H7 (cell line): ENCODE measurements around the gene ARL11. TPM values are rescaled to one million over a fixed set of nuclear protein-coding genes. Genes with fewer than 3 reads are reported as not detected.
A peak's percentile ranks its signal among the peaks of the same experiment; 100 is the strongest.

ENCODE experiments used
- DNase-seq: peaks from one replicate; pipeline ENCODE4 v3.0.0; 2012
- H3K27me3 ChIP-seq: 2 replicates; pipeline ENCODE4 v1.6.0; 2011; ENCODE audit warnings: mild to moderate bottlenecking, low read length; ENCODE audit not compliant: control insufficient read depth, insufficient read depth
- H3K36me3 ChIP-seq: replicated peaks from 2 replicates; pipeline ENCODE4 v1.5.1; 2011; ENCODE audit warnings: low read length; ENCODE audit not compliant: control insufficient read depth, insufficient read depth
- H3K4me3 ChIP-seq: 2 replicates; pipeline ENCODE4 v1.5.1; 2011; ENCODE audit warnings: low read depth, mild to moderate bottlenecking, control low read depth, low read length, moderate library complexity; ENCODE audit not compliant: insufficient read depth
- total RNA-seq: library from RNA; depleted of rRNA; stranded (reverse); fragments of >200 nt; shearing (Covaris generic); gene quantifications from 2 replicates; pipeline ENCODE4 v1.2.3, GENCODE V29; 2014

ARL11 gene
- total RNA-seq, 1 experiment from 2014 or later: 0.17 TPM

GRCh38 chr13:49649963-49650312 is 21.6 kb downstream of the ARL11 start:
- Histone ChIP-seq H3K36me3 (no peaks in the 10 kb centered on the region), H3K4me3 (no peak overlapping the region), H3K27me3 (no peaks in the 10 kb centered on the region)
- no peak for DNase-seq

- no peak overlapping the region for H3K4me3 ChIP-seq
- no peaks in the 10 kb centered on the region for H3K36me3 ChIP-seq
- H3K27me3 ChIP-seq: no peaks in the 10 kb centered on the region
- peak; percentile 31 for DNase-seq
Measured at GRCh38 chr13:49651570-49652354, 23.5 kb downstream of the ARL11 start.

- H3K36me3 ChIP-seq: no peaks in the 10 kb centered on the region
- no peaks in the 10 kb centered on the region for H3K27me3 ChIP-seq
- no peak overlapping the region for H3K4me3 ChIP-seq
- peak; percentile 86 for DNase-seq
Measured at GRCh38 chr13:49652355-49653305, 24.3 kb downstream of the ARL11 start.

GRCh38 chr13:49653478-49653877 is 25.2 kb downstream of the ARL11 start:
- no peak for DNase-seq
- H3K36me3 ChIP-seq: no peaks in the 10 kb centered on the region
- H3K27me3 ChIP-seq: no peaks in the 10 kb centered on the region
- H3K4me3 ChIP-seq: no peak overlapping the region

GRCh38 chr13:49654011-49654410 is 25.7 kb downstream of the ARL11 start:
- Histone ChIP-seq H3K27me3 (no peaks in the 10 kb centered on the region), H3K4me3 (no peak overlapping the region), H3K36me3 (no peaks in the 10 kb centered on the region)
- DNase-seq: no peak

GRCh38 chr13:49655906-49656305 is 27.6 kb downstream of the ARL11 start:
- DNase-seq: no peak
- Histone ChIP-seq H3K36me3 (no peaks in the 10 kb centered on the region; the same call in 1 of the 2 replicates), H3K4me3 (no peak overlapping the region), H3K27me3 (no peaks in the 10 kb centered on the region)

- DNase-seq: peak; percentile 50
- H3K4me3 ChIP-seq: no peak overlapping the region
- H3K27me3 ChIP-seq: no peaks in the 10 kb centered on the region
- peaks cover 2% of the 10 kb centered on the region for H3K36me3 ChIP-seq
Measured at GRCh38 chr13:49657241-49657641, 28.9 kb downstream of the ARL11 start.

- peak; percentile 46 for DNase-seq
- H3K36me3 ChIP-seq: peaks cover 18% of the 10 kb centered on the region
- no peaks in the 10 kb centered on the region for H3K27me3 ChIP-seq
- H3K4me3 ChIP-seq: no peak overlapping the region
Measured at GRCh38 chr13:49664606-49665005, 36.3 kb downstream of the ARL11 start.

- Histone ChIP-seq H3K27me3 (no peaks in the 10 kb centered on the region), H3K4me3 (no peak overlapping the region), H3K36me3 (peaks cover 16% of the 10 kb centered on the region)
- no peak for DNase-seq
Measured at GRCh38 chr13:49667773-49668172, 39.5 kb downstream of the ARL11 start.

- peak; percentile 87 for DNase-seq
- no peak overlapping the region for H3K4me3 ChIP-seq
- H3K36me3 ChIP-seq: peaks cover 14% of the 10 kb centered on the region
- H3K27me3 ChIP-seq: no peaks in the 10 kb centered on the region
Measured at GRCh38 chr13:49669735-49670309, 41.5 kb downstream of the ARL11 start.

GRCh38 chr13:49670828-49671227 is 42.5 kb downstream of the ARL11 start:
- H3K27me3 ChIP-seq: no peaks in the 10 kb centered on the region
- H3K4me3 ChIP-seq: no peak overlapping the region
- peaks cover 13% of the 10 kb centered on the region for H3K36me3 ChIP-seq
- no peak for DNase-seq

GRCh38 chr13:49676581-49677298 is 48.4 kb downstream of the ARL11 start:
- no peak for DNase-seq
- Histone ChIP-seq H3K4me3 (no peak overlapping the region), H3K27me3 (no peaks in the 10 kb centered on the region), H3K36me3 (peaks cover 7% of the 10 kb centered on the region)

- no peak for DNase-seq
- Histone ChIP-seq H3K4me3 (no peak overlapping the region), H3K27me3 (no peaks in the 10 kb centered on the region), H3K36me3 (peaks cover 7% of the 10 kb centered on the region)
Measured at GRCh38 chr13:49678191-49678914, 50.0 kb downstream of the ARL11 start.

GRCh38 chr13:49679246-49679645 is 50.9 kb downstream of the ARL11 start:
- peaks cover 7% of the 10 kb centered on the region for H3K36me3 ChIP-seq
- no peak for DNase-seq
- no peak overlapping the region for H3K4me3 ChIP-seq
- H3K27me3 ChIP-seq: no peaks in the 10 kb centered on the region
